Measurements from ENCODE around the gene LCE1A.

Gene LCE1A

GRCh38 chr1:152827173-152827572 lies at the start of gene LCE1A:
Gene LCE1A (plus strand): TSS chr1:152827473. CDS start chr1:152827473, 0 bp downstream.
- DNase-seq: no peak

GRCh38 chr1:152777510-152778137 lies 49.6 kb upstream of the LCE1A start:
- DNase-seq: no peak

- no peak for DNase-seq
Observed at GRCh38 chr1:152783095-152783494, 44.2 kb upstream of the LCE1A start.

- DNase-seq: no peak
Observed at GRCh38 chr1:152786077-152786476, 41.2 kb upstream of the LCE1A start, which contains the start of gene LCE1E. Gene LCE1E (plus strand): TSS chr1:152786257. CDS start chr1:152787300, 1,043 bp downstream.

- DNase-seq: no peak
Observed at GRCh38 chr1:152795686-152796085, 31.6 kb upstream of the LCE1A start.

GRCh38 chr1:152796421-152796820 lies 30.9 kb upstream of the LCE1A start, which contains the start of gene LCE1D:
Gene LCE1D (plus strand): TSS chr1:152796721. CDS start chr1:152797795, 1,074 bp downstream.
- DNase-seq: no peak

GRCh38 chr1:152801333-152801732 lies 25.9 kb upstream of the LCE1A start:
- no peak for DNase-seq

GRCh38 chr1:152806576-152806975 lies 20.7 kb upstream of the LCE1A start, which contains the start of gene LCE1C:
Gene LCE1C (minus strand): TSS chr1:152806651. CDS start chr1:152805478, 1,173 bp downstream.
- no peak for DNase-seq

GRCh38 chr1:152811050-152811449 lies 16.2 kb upstream of the LCE1A start:
- no peak for DNase-seq

GRCh38 chr1:152811671-152812070 lies 15.6 kb upstream of the LCE1A start, which contains the start of gene LCE1B:
Gene LCE1B (plus strand): TSS chr1:152811971. CDS start chr1:152812447, 476 bp downstream.
- no peak for DNase-seq

GRCh38 chr1:152817309-152817708 lies 10.0 kb upstream of the LCE1A start:
- DNase-seq: no peak

GRCh38 chr1:152823294-152823693 lies 4.0 kb upstream of the LCE1A start:
- DNase-seq: no peak

GRCh38 chr1:152824964-152825363 lies 2.3 kb upstream of the LCE1A start:
- DNase-seq: no peak

GRCh38 chr1:152836870-152837269 lies 9.6 kb downstream of the LCE1A start:
- no peak for DNase-seq

- DNase-seq: no peak
Observed at GRCh38 chr1:152842556-152842955, 15.3 kb downstream of the LCE1A start, which contains the start of gene LCE6A. Gene LCE6A (plus strand): TSS chr1:152842856. CDS start chr1:152843521, 665 bp downstream.

- no peak for DNase-seq
Observed at GRCh38 chr1:152855661-152856060, 28.4 kb downstream of the LCE1A start.

- DNase-seq: no peak
Observed at GRCh38 chr1:152858062-152858461, 30.8 kb downstream of the LCE1A start.

GRCh38 chr1:152859696-152860095 lies 32.4 kb downstream of the LCE1A start, which contains the start of gene LCE7A:
Gene LCE7A (plus strand): TSS chr1:152859996. CDS start chr1:152860698, 702 bp downstream.
- no peak for DNase-seq

- no peak for DNase-seq
Observed at GRCh38 chr1:152860129-152860528, 32.9 kb downstream of the LCE1A start.

- DNase-seq: no peak
Observed at GRCh38 chr1:152861374-152861773, 34.1 kb downstream of the LCE1A start.

GRCh38 chr1:152864443-152864842 lies 37.2 kb downstream of the LCE1A start:
- DNase-seq: no peak

- no peak for DNase-seq
Observed at GRCh38 chr1:152866321-152866720, 39.0 kb downstream of the LCE1A start.

GRCh38 chr1:152869808-152870419 lies 42.6 kb downstream of the LCE1A start:
- DNase-seq: peak; percentile 57

Measured in NCI-H526 treated with DMSO at 0.1 percent for 48 hours (cell line).